Measurements from ENCODE around the gene FAF1.

GRCh38 chr1:50430010-50430405 lies 530.1 kb downstream of the FAF1 start:
- TF ChIP-seq GATA2 (IDR thresholded peaks at IDR 0.05; ENCODE audit: low read depth, low read length) (no peak), GATA3 (IDR thresholded peaks at IDR 0.05; ENCODE audit: low read depth, low read length) (no peak)

Measured in SH-SY5Y (cell line).